Measurements from ENCODE around the gene CTNNBL1.

The CTNNBL1 gene

GRCh38 chr20:37870294-37870693 is 176.5 kb downstream of the CTNNBL1 start:
- Histone ChIP-seq H3K14ac (ENCODE audit: low read length in 2 of 2) (no peak overlapping the region), H3K36me3 (ENCODE audit: control insufficient read depth in 1 of 2, insufficient read depth in 2 of 2, low read depth in 1 of 2, low read length in 2 of 2) (peaks cover 50 to 51% of the 10 kb centered on the region in 2 experiments), H2BK5ac (ENCODE audit: low read depth, low read length, poor library complexity, severe bottlenecking) (no peak overlapping the region), H2BK12ac (ENCODE audit: low read length in 2 of 2) (no peak overlapping the region), H3K27me3 (ENCODE audit: control insufficient read depth in 1 of 2, insufficient read depth in 1 of 2, low read length in 2 of 2) (no peaks in the 10 kb centered on the region), H4K8ac (ENCODE audit: low read length) (no peak overlapping the region), H3K27ac (ENCODE audit: low read length, poor library complexity, severe bottlenecking) (no peak overlapping the region), H3K18ac (ENCODE audit: low read depth in 1 of 2, low read length in 2 of 2) (no peak overlapping the region), H2BK120ac (ENCODE audit: low read depth, low read length) (no peak overlapping the region), H3K79me1 (replicated peaks; ENCODE audit: low read length, poor library complexity, severe bottlenecking) (no peaks in the 10 kb centered on the region), H3K23ac (ENCODE audit: low read length in 2 of 2) (no peak overlapping the region), H4K91ac (ENCODE audit: low read length) (no peak overlapping the region), H2BK15ac (ENCODE audit: low read depth, poor library complexity, severe bottlenecking) (no peak overlapping the region), H2AFZ (ENCODE audit: low read depth, low read length) (no peak overlapping the region), H2AK5ac (ENCODE audit: low read length, severe bottlenecking) (no peak overlapping the region), H3K4me3 (ENCODE audit: insufficient read depth in 1 of 2, low read depth in 1 of 2, low read length in 2 of 2) (no peak overlapping the region), H3K4ac (ENCODE audit: low read depth in 1 of 2, low read length in 2 of 2) (no peak overlapping the region), H3K9ac (ENCODE audit: low read length) (no peak overlapping the region), H3K4me2 (ENCODE audit: low read length, poor library complexity, severe bottlenecking) (no peak overlapping the region), H3K9me3 (ENCODE audit: control insufficient read depth, low read length) (no peaks in the 10 kb centered on the region), H3K4me1 (ENCODE audit: control insufficient read depth, insufficient read depth, low read depth, low read length) (peaks cover 1% of the 10 kb centered on the region)
- DNase-seq = no peak
- WGBS = 88% methylated on average over 11 of the region's 11 CpGs

- H3K14ac ChIP-seq (ENCODE audit: low read length in 2 of 2) = no peak overlapping the region
- H3K23ac ChIP-seq (ENCODE audit: low read length in 2 of 2) = no peak overlapping the region
- H2AFZ ChIP-seq (ENCODE audit: low read depth, low read length) = no peak overlapping the region
- H3K4me1 ChIP-seq (ENCODE audit: control insufficient read depth, insufficient read depth, low read depth, low read length) = peaks cover 1% of the 10 kb centered on the region
- no peak for DNase-seq
- no peak overlapping the region for H3K4me3 ChIP-seq (ENCODE audit: insufficient read depth in 1 of 2, low read depth in 1 of 2, low read length in 2 of 2)
- no peaks in the 10 kb centered on the region for H3K79me1 ChIP-seq (replicated peaks; ENCODE audit: low read length, poor library complexity, severe bottlenecking)
- H3K9me3 ChIP-seq (ENCODE audit: control insufficient read depth, low read length) = no peaks in the 10 kb centered on the region
- no peak overlapping the region for H4K91ac ChIP-seq (ENCODE audit: low read length)
- no peak overlapping the region for H2BK12ac ChIP-seq (ENCODE audit: low read length in 2 of 2)
- no peak overlapping the region for H4K8ac ChIP-seq (ENCODE audit: low read length)
- H3K18ac ChIP-seq (ENCODE audit: low read depth in 1 of 2, low read length in 2 of 2) = no peak overlapping the region
- H2BK120ac ChIP-seq (ENCODE audit: low read depth, low read length) = no peak overlapping the region
- no peak overlapping the region for H3K4ac ChIP-seq (ENCODE audit: low read depth in 1 of 2, low read length in 2 of 2)
- H2BK5ac ChIP-seq (ENCODE audit: low read depth, low read length, poor library complexity, severe bottlenecking) = no peak overlapping the region
- H3K27me3 ChIP-seq (ENCODE audit: control insufficient read depth in 1 of 2, insufficient read depth in 1 of 2, low read length in 2 of 2) = no peaks in the 10 kb centered on the region
- H3K27ac ChIP-seq (ENCODE audit: low read length, poor library complexity, severe bottlenecking) = no peak overlapping the region
- H2AK5ac ChIP-seq (ENCODE audit: low read length, severe bottlenecking) = no peak overlapping the region
- WGBS = 95% methylated on average over 13 of the region's 13 CpGs
- no peak overlapping the region for H3K9ac ChIP-seq (ENCODE audit: low read length)
- no peak overlapping the region for H3K4me2 ChIP-seq (ENCODE audit: low read length, poor library complexity, severe bottlenecking)
- peaks cover 50 to 56% of the 10 kb centered on the region in 2 experiments for H3K36me3 ChIP-seq (ENCODE audit: control insufficient read depth in 1 of 2, insufficient read depth in 2 of 2, low read depth in 1 of 2, low read length in 2 of 2)
- H2BK15ac ChIP-seq (ENCODE audit: low read depth, poor library complexity, severe bottlenecking) = no peak overlapping the region
These were observed 177.9 kb downstream of the CTNNBL1 start for GRCh38 chr20:37871751-37872150.

- WGBS = 97% methylated on average over 9 of the region's 9 CpGs
These were observed 178.3 kb downstream of the CTNNBL1 start for GRCh38 chr20:37872161-37872560.

GRCh38 chr20:37873884-37874283 is 180.1 kb downstream of the CTNNBL1 start:
- Histone ChIP-seq H2BK12ac (ENCODE audit: low read length in 2 of 2) (no peak overlapping the region), H3K4me1 (ENCODE audit: control insufficient read depth, insufficient read depth, low read depth, low read length) (no peaks in the 10 kb centered on the region), H2BK5ac (ENCODE audit: low read depth, low read length, poor library complexity, severe bottlenecking) (no peak overlapping the region), H3K4me3 (ENCODE audit: insufficient read depth in 1 of 2, low read depth in 1 of 2, low read length in 2 of 2) (no peak overlapping the region), H2BK15ac (ENCODE audit: low read depth, poor library complexity, severe bottlenecking) (no peak overlapping the region), H3K23ac (ENCODE audit: low read length in 2 of 2) (no peak overlapping the region), H2AFZ (ENCODE audit: low read depth, low read length) (no peak overlapping the region), H2BK120ac (ENCODE audit: low read depth, low read length) (no peak overlapping the region), H2AK5ac (ENCODE audit: low read length, severe bottlenecking) (no peak overlapping the region), H3K79me1 (replicated peaks; ENCODE audit: low read length, poor library complexity, severe bottlenecking) (no peaks in the 10 kb centered on the region), H3K27ac (ENCODE audit: low read length, poor library complexity, severe bottlenecking) (no peak overlapping the region), H3K27me3 (ENCODE audit: control insufficient read depth in 1 of 2, insufficient read depth in 1 of 2, low read length in 2 of 2) (peaks cover 3 to 12% of the 10 kb centered on the region in 2 experiments), H3K14ac (ENCODE audit: low read length in 2 of 2) (no peak overlapping the region), H3K36me3 (ENCODE audit: control insufficient read depth in 1 of 2, insufficient read depth in 2 of 2, low read depth in 1 of 2, low read length in 2 of 2) (peaks cover 43 to 56% of the 10 kb centered on the region in 2 experiments), H3K9ac (ENCODE audit: low read length) (no peak overlapping the region), H3K4me2 (ENCODE audit: low read length, poor library complexity, severe bottlenecking) (no peak overlapping the region), H3K9me3 (ENCODE audit: control insufficient read depth, low read length) (no peaks in the 10 kb centered on the region), H3K18ac (ENCODE audit: low read depth in 1 of 2, low read length in 2 of 2) (no peak overlapping the region), H4K8ac (ENCODE audit: low read length) (no peak overlapping the region), H4K91ac (ENCODE audit: low read length) (no peak overlapping the region), H3K4ac (ENCODE audit: low read depth in 1 of 2, low read length in 2 of 2) (no peak overlapping the region)
- WGBS = 96% methylated on average over 11 of the region's 11 CpGs
- DNase-seq = no peak

More at GRCh38 chr20:37872161-37872560, 178.3 kb downstream of the CTNNBL1 start:
- Histone ChIP-seq H4K91ac (ENCODE audit: low read length) (no peak overlapping the region), H3K9ac (ENCODE audit: low read length) (no peak overlapping the region), H3K27me3 (ENCODE audit: control insufficient read depth in 1 of 2, insufficient read depth in 1 of 2, low read length in 2 of 2) (no peaks in the 10 kb centered on the region), H2AK5ac (ENCODE audit: low read length, severe bottlenecking) (no peak overlapping the region), H3K4ac (ENCODE audit: low read depth in 1 of 2, low read length in 2 of 2) (no peak overlapping the region), H3K4me3 (ENCODE audit: insufficient read depth in 1 of 2, low read depth in 1 of 2, low read length in 2 of 2) (no peak overlapping the region), H3K4me2 (ENCODE audit: low read length, poor library complexity, severe bottlenecking) (no peak overlapping the region), H2BK15ac (ENCODE audit: low read depth, poor library complexity, severe bottlenecking) (no peak overlapping the region), H3K4me1 (ENCODE audit: control insufficient read depth, insufficient read depth, low read depth, low read length) (peaks cover 1% of the 10 kb centered on the region), H3K79me1 (replicated peaks; ENCODE audit: low read length, poor library complexity, severe bottlenecking) (no peaks in the 10 kb centered on the region), H3K18ac (ENCODE audit: low read depth in 1 of 2, low read length in 2 of 2) (no peak overlapping the region), H3K14ac (ENCODE audit: low read length in 2 of 2) (no peak overlapping the region), H3K36me3 (ENCODE audit: control insufficient read depth in 1 of 2, insufficient read depth in 2 of 2, low read depth in 1 of 2, low read length in 2 of 2) (peaks cover 50 to 56% of the 10 kb centered on the region in 2 experiments), H3K23ac (ENCODE audit: low read length in 2 of 2) (no peak overlapping the region), H2BK12ac (ENCODE audit: low read length in 2 of 2) (no peak overlapping the region), H4K8ac (ENCODE audit: low read length) (no peak overlapping the region), H2BK5ac (ENCODE audit: low read depth, low read length, poor library complexity, severe bottlenecking) (no peak overlapping the region), H3K9me3 (ENCODE audit: control insufficient read depth, low read length) (no peaks in the 10 kb centered on the region), H2AFZ (ENCODE audit: low read depth, low read length) (no peak overlapping the region), H3K27ac (ENCODE audit: low read length, poor library complexity, severe bottlenecking) (no peak overlapping the region), H2BK120ac (ENCODE audit: low read depth, low read length) (no peak overlapping the region)
- no peak for DNase-seq

Measured in mesenchymal stem cell (in vitro differentiated cells and primary cell).